Ovary (tissue), 3 donors: ENCODE data around the gene SLIT1.

Experiments
- EP300 ChIP-seq: sonication (generic); formaldehyde crosslinking; IDR thresholded peaks from one replicate; pipeline ENCODE4 v1.6.1; 2017; ENCODE audit warnings: antibody characterized with exemption
- TF ChIP-seq, protein P1 (sequence below), 3 donors: fragments of 450-650 bp in 2 of 3; fragments of 200-600 bp in 1 of 3; IDR thresholded peaks; one replicate each; pipeline versions ENCODE4 v1.5.1 to v1.8.0; 2016 to 2022; ENCODE audit warnings: antibody characterized with exemption in 3 of 3, mild to moderate bottlenecking in 1 of 3
- donor health status: DM: no; HTN: no; CAD: no.

DNA sequence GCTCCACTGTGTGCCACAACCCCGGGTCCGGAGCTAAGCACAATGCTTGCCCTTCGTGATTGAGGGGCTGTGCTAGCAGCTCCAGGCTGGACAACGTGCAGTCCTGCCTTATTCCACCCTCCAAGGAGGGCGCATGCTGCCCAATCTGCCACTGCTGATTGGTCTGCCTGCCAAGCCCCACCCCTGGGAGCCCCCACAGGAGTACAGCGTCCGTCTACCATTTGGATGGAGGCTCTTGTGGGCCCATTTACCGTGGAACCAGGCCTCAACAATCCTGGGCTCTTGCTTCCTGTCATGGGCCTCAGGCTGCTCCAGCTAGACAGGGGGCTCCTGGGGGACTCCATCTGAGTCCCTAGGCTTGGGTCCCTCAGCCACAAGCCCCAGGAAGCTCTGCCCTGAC lies 173.3 kb downstream of the SLIT1 start:
- TF ChIP-seq EP300: no peak
- TF ChIP-seq, protein P1, sequence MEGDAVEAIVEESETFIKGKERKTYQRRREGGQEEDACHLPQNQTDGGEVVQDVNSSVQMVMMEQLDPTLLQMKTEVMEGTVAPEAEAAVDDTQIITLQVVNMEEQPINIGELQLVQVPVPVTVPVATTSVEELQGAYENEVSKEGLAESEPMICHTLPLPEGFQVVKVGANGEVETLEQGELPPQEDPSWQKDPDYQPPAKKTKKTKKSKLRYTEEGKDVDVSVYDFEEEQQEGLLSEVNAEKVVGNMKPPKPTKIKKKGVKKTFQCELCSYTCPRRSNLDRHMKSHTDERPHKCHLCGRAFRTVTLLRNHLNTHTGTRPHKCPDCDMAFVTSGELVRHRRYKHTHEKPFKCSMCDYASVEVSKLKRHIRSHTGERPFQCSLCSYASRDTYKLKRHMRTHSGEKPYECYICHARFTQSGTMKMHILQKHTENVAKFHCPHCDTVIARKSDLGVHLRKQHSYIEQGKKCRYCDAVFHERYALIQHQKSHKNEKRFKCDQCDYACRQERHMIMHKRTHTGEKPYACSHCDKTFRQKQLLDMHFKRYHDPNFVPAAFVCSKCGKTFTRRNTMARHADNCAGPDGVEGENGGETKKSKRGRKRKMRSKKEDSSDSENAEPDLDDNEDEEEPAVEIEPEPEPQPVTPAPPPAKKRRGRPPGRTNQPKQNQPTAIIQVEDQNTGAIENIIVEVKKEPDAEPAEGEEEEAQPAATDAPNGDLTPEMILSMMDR (IDR thresholded peaks at IDR 0.05): no peak
